GM12878 (cell line): ENCODE results near the gene NSMCE4A. TPM values are rescaled to one million over a fixed set of nuclear protein-coding genes. Genes with fewer than 3 reads are reported as not detected.
A peak's percentile ranks its signal among the peaks of the same experiment; 100 is the strongest.

Experiments
- CEBPB ChIP-seq, 2 experiments: fragments of 150-350 bp in 1 of 2; IDR thresholded peaks; 2 replicates each; pipeline ENCODE4 v1.6.1; 2012 to 2014; ENCODE audit warnings: low read depth in 2 of 2, low read length in 2 of 2, borderline replicate concordance in 1 of 2, inconsistent platforms in 1 of 2
- EED ChIP-seq: sonication (generic); IDR thresholded peaks from 2 replicates; pipeline ENCODE4 v1.6.1; 2016; ENCODE audit warnings: antibody characterized with exemption, low read depth
- EGR1 ChIP-seq, 2 experiments: IDR thresholded peaks; 1 replicate in 1 of 2; 2 replicates in 1 of 2; pipeline ENCODE4 v1.6.1; 2011 to 2012; ENCODE audit warnings: low read depth in 2 of 2, low read length in 2 of 2, borderline replicate concordance in 1 of 2, mild to moderate bottlenecking in 1 of 2, moderate library complexity in 1 of 2
- HCFC1 ChIP-seq: fragments of 150-350 bp; IDR thresholded peaks from 2 replicates; pipeline ENCODE4 v1.6.1; 2014; ENCODE audit warnings: low read length
- HDGF ChIP-seq: fragments of 450-650 bp; IDR thresholded peaks from 2 replicates; pipeline ENCODE4 v1.6.1; 2016; ENCODE audit warnings: antibody characterized with exemption
- LARP7 ChIP-seq: fragments of 450-650 bp; IDR thresholded peaks from 2 replicates; pipeline ENCODE4 v1.6.1; 2017; ENCODE audit warnings: mild to moderate bottlenecking
- MEF2B ChIP-seq: fragments of 450-650 bp; IDR thresholded peaks from 2 replicates; pipeline ENCODE4 v1.6.1; 2018; ENCODE audit warnings: mild to moderate bottlenecking, moderate library complexity; ENCODE audit not compliant: partially characterized antibody, poor library complexity, severe bottlenecking
- MXI1 ChIP-seq: fragments of 150-350 bp; IDR thresholded peaks from 2 replicates; pipeline ENCODE4 v1.6.1; 2011; ENCODE audit warnings: low read depth, mild to moderate bottlenecking, inconsistent platforms, low read length, improper control_type of control experiment
- MYB ChIP-seq: fragments of 150-350 bp; IDR thresholded peaks from 2 replicates; pipeline ENCODE4 v1.6.1; 2014; ENCODE audit warnings: mild to moderate bottlenecking, low read depth, low read length, borderline replicate concordance
- NRF1 ChIP-seq: conservative IDR thresholded peaks from 2 replicates; pipeline ENCODE4 v1.6.1; 2011; ENCODE audit warnings: mild to moderate bottlenecking, low read depth, low read length, improper control_type of control experiment
- PAX5 ChIP-seq: IDR thresholded peaks from 2 replicates; pipeline ENCODE4 v1.6.1; 2011; ENCODE audit warnings: low read depth, low read length, borderline replicate concordance
- POLR2AphosphoS5 ChIP-seq: IDR thresholded peaks from 2 replicates; pipeline ENCODE4 v1.6.1; 2011; ENCODE audit warnings: mild to moderate bottlenecking, low read length, inconsistent platforms
- RAD21 ChIP-seq: IDR thresholded peaks from 2 replicates; pipeline ENCODE4 v1.6.1; 2011; ENCODE audit warnings: mild to moderate bottlenecking, low read depth, low read length, moderate library complexity; ENCODE audit not compliant: insufficient read depth
- RUNX3 ChIP-seq: IDR thresholded peaks from 2 replicates; pipeline ENCODE4 v1.6.1; 2012; ENCODE audit warnings: low read length, inconsistent platforms
- SIN3A ChIP-seq: IDR thresholded peaks from 2 replicates; pipeline ENCODE4 v1.6.1; 2012; ENCODE audit warnings: low read depth, low read length, improper control_type of control experiment
- SMC3 ChIP-seq: IDR thresholded peaks from 2 replicates; pipeline ENCODE4 v1.6.1; 2011; ENCODE audit warnings: low read length, improper control_type of control experiment, borderline replicate concordance
- STAT3 ChIP-seq: IDR thresholded peaks from 2 replicates; pipeline ENCODE4 v1.6.1; 2011; ENCODE audit warnings: low read depth, low read length, improper control_type of control experiment
- TAF1 ChIP-seq: IDR thresholded peaks from 2 replicates; pipeline ENCODE4 v1.6.1; 2011; ENCODE audit warnings: mild to moderate bottlenecking, low read depth, low read length, borderline replicate concordance
- TCF7 ChIP-seq: IDR thresholded peaks from 2 replicates; pipeline ENCODE4 v1.6.1; 2014; ENCODE audit warnings: antibody characterized with exemption, borderline replicate concordance
- YBX1 ChIP-seq: fragments of 450-650 bp; IDR thresholded peaks from 2 replicates; pipeline ENCODE4 v1.6.1; 2016; ENCODE audit warnings: antibody characterized with exemption
- YY1 ChIP-seq: IDR thresholded peaks from 2 replicates; pipeline ENCODE4 v1.6.1; 2011; ENCODE audit warnings: low read depth, mild to moderate bottlenecking, low read length
- ZBED1 ChIP-seq: IDR thresholded peaks from 2 replicates; pipeline ENCODE4 v1.6.1; 2016; ENCODE audit warnings: borderline replicate concordance
- ZNF207 ChIP-seq: fragments of 450-650 bp; IDR thresholded peaks from 2 replicates; pipeline ENCODE4 v1.6.1; 2014; ENCODE audit warnings: antibody characterized with exemption, mild to moderate bottlenecking, borderline replicate concordance
- ZNF217 ChIP-seq: fragments of 450-650 bp; IDR thresholded peaks from 2 replicates; pipeline ENCODE4 v1.6.1; 2017; ENCODE audit warnings: antibody characterized with exemption, mild to moderate bottlenecking
- ZNF622 ChIP-seq: fragments of 450-650 bp; IDR thresholded peaks from 2 replicates; pipeline ENCODE4 v1.6.1; 2017; ENCODE audit warnings: mild to moderate bottlenecking, inconsistent platforms
- ZSCAN29 ChIP-seq: fragments of 450-650 bp; IDR thresholded peaks from 2 replicates; pipeline ENCODE4 v1.6.1; 2017; ENCODE audit warnings: mild to moderate bottlenecking, moderate library complexity
- ZZZ3 ChIP-seq: IDR thresholded peaks from 2 replicates; pipeline ENCODE4 v1.6.1; 2011; ENCODE audit warnings: low read depth; ENCODE audit not compliant: control insufficient read depth, insufficient read length
- polyA plus RNA-seq, 11 experiments: library from polyadenylated mRNA; depleted of rRNA in 4 of 11; unstranded in 6 of 11; stranded (reverse) in 5 of 11; fragments of >200 nt; fragmentation: Nextera tagmentation in 4 of 11; fragmentation: Illumina TruSeq in 1 of 11; extraction: Ambion mirVana in 4 of 11; extraction: Trizol in 1 of 11; gene quantifications; 1 replicate in 1 of 11; 2 replicates in 10 of 11; pipeline versions ENCODE4 v1.2.1 to v1.2.3, GENCODE V29; 2011 to 2016; ENCODE audit warnings: inconsistent platforms in 2 of 11, missing spikeins in 2 of 11, low read depth in 1 of 11
- total RNA-seq, 4 experiments: library from RNA; depleted of rRNA in 3 of 4; stranded (reverse); fragments of >200 nt in 3 of 4; fragmentation: Illumina TruSeq in 1 of 4; extraction: Trizol in 1 of 4; gene quantifications; 2 replicates each; pipeline versions ENCODE4 v1.2.1 to v1.2.3, GENCODE V29; 2013 to 2021
- TF ChIP-seq, protein P1 (sequence below): IDR thresholded peaks from 2 replicates; pipeline ENCODE4 v1.6.1; 2012; ENCODE audit warnings: low read depth, low read length, improper control_type of control experiment
- TF ChIP-seq, protein P2 (sequence below), 3 experiments: IDR thresholded peaks in 2 of 3; conservative IDR thresholded peaks in 1 of 3; 2 replicates each; pipeline ENCODE4 v1.5.1; 2011; ENCODE audit warnings: low read depth in 3 of 3, low read length in 3 of 3, mild to moderate bottlenecking in 3 of 3, control low read depth in 2 of 3, moderate library complexity in 2 of 3, inconsistent platforms in 1 of 3, mixed read lengths in 1 of 3; ENCODE audit not compliant: control insufficient read depth in 2 of 3, insufficient read depth in 1 of 3; ENCODE audit errors: extremely low read depth in 1 of 3
- TF ChIP-seq, protein P3 (sequence below): fragments of 450-650 bp; IDR thresholded peaks from 2 replicates; pipeline ENCODE4 v1.6.1; 2017; ENCODE audit warnings: borderline replicate concordance

The NSMCE4A gene
- total and polyA plus RNA-seq, 10 of the 15 experiments (the other 5 are each of a cell fraction or from before 2014, with no cell fraction given): 14.2 to 105 (median 76.1) TPM

DNA sequence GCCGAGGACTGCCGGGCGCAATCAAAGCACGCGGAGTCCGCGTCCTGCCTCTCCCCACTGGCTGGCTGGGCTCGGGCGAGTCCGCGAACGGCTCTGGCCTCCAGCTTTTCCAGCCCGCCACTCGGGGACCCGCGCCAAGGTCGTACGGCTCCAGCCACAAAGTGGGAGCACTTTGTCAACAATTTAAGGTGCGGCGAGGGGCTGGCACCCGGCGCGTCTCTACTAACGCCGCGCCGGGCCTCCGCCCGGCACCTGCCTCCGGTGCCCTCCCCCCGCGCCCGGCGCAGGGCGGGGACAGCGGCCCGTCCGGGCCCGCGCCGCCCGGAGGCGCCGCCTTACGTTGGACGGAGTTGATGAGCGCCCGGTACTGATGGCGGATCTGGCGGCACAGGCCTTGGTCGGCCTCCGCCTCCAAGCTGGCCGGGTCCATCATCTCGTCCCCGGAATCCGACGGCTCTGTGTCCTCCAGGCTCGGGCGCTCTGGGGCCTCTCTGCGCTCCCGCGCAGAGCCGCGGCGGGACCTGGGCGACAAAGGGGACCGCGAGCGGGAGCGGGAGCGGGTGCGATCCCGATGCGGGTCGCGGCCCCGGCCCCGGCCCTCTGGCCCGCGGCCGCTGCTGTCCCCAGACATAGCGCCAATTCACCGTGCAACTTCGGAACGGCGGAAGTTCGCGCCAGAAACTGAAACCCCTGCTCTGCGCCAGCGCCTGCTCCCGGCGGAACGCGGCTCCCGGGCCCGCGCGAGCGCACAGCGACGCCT lies at the start of gene NSMCE4A (continued):
- TF ChIP-seq MXI1 (0 out of 2 replicates have a peak, but pooled peaks have one; percentile 61), EED (peak; percentile 31; the same call in 1 of the 2 replicates), HCFC1 (0 out of 2 replicates have a peak, but pooled peaks have one; percentile 54), ZZZ3 (no peak), MYB (no peak), POLR2AphosphoS5 (peak; percentile 63), SMC3 (no peak), ZSCAN29 (peak; percentile 5; the same call in 1 of the 2 replicates), ZNF217 (no peak), CEBPB (IDR thresholded peaks at IDR 0.05; ENCODE audit: borderline replicate concordance in 1 of 2, low read depth in 2 of 2, low read length in 2 of 2) (no peak), ZNF622 (no peak), RAD21 (no peak), NRF1 (no peak), HDGF (no peak), SIN3A (0 out of 2 replicates have a peak, but pooled peaks have one; percentile 29), ZNF207 (peak; percentile 72; the same call in 1 of the 2 replicates), TCF7 (no peak), PAX5 (no peak), LARP7 (peak; percentile 82; the same call in 1 of the 2 replicates), EGR1 (IDR thresholded peaks at IDR 0.05; ENCODE audit: borderline replicate concordance in 1 of 2, low read depth in 2 of 2, low read length in 2 of 2) (peak in 1 of 2 experiments; percentile 76; a peak in 2 of 3 replicates), YY1 (peak; percentile 80), TAF1 (peak; percentile 85), RUNX3 (peak; percentile 37; the same call in 1 of the 2 replicates), ZBED1 (no peak), STAT3 (no peak), YBX1 (no peak), MEF2B (no peak)
- TF ChIP-seq, protein P1, sequence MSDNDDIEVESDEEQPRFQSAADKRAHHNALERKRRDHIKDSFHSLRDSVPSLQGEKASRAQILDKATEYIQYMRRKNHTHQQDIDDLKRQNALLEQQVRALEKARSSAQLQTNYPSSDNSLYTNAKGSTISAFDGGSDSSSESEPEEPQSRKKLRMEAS: peak; percentile 24; the same call in 1 of the 2 replicates
- TF ChIP-seq, protein P2, sequence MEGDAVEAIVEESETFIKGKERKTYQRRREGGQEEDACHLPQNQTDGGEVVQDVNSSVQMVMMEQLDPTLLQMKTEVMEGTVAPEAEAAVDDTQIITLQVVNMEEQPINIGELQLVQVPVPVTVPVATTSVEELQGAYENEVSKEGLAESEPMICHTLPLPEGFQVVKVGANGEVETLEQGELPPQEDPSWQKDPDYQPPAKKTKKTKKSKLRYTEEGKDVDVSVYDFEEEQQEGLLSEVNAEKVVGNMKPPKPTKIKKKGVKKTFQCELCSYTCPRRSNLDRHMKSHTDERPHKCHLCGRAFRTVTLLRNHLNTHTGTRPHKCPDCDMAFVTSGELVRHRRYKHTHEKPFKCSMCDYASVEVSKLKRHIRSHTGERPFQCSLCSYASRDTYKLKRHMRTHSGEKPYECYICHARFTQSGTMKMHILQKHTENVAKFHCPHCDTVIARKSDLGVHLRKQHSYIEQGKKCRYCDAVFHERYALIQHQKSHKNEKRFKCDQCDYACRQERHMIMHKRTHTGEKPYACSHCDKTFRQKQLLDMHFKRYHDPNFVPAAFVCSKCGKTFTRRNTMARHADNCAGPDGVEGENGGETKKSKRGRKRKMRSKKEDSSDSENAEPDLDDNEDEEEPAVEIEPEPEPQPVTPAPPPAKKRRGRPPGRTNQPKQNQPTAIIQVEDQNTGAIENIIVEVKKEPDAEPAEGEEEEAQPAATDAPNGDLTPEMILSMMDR (IDR thresholded peaks at IDR 0.05 in 2 of 3, conservative IDR thresholded peaks at IDR 0.05 in 1 of 3; ENCODE audit: control insufficient read depth in 2 of 3, extremely low read depth in 1 of 3, insufficient read depth in 1 of 3, low read depth in 3 of 3, low read length in 3 of 3): peak in 2 of 3 experiments; percentile 80 to 84; a peak in 5 of 6 replicates
- TF ChIP-seq, protein P3, sequence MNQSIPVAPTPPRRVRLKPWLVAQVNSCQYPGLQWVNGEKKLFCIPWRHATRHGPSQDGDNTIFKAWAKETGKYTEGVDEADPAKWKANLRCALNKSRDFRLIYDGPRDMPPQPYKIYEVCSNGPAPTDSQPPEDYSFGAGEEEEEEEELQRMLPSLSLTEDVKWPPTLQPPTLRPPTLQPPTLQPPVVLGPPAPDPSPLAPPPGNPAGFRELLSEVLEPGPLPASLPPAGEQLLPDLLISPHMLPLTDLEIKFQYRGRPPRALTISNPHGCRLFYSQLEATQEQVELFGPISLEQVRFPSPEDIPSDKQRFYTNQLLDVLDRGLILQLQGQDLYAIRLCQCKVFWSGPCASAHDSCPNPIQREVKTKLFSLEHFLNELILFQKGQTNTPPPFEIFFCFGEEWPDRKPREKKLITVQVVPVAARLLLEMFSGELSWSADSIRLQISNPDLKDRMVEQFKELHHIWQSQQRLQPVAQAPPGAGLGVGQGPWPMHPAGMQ: no peak
